Esophagus (tissue), 2 donors: ENCODE data around the gene TNNI3. TPM values are rescaled to one million over a fixed set of nuclear protein-coding genes. Genes with fewer than 3 reads are reported as not detected.
"Not testable (repeated sequence)": the region's sequence is repeated elsewhere in the genome, so short reads cannot be mapped to it uniquely, and the experiment has no call there.

Experiments used
- H3K27ac ChIP-seq, 2 donors: one replicate each; pipeline ENCODE4 v1.5.1; 2013; ENCODE audit warnings: low read depth in 2 of 2, mild to moderate bottlenecking in 2 of 2, inconsistent platforms in 1 of 2, low read length in 1 of 2, moderate library complexity in 1 of 2
- H3K27me3 ChIP-seq, 2 donors: one replicate each; pipeline ENCODE4 v1.6.1; 2013; ENCODE audit warnings: low read length in 2 of 2, control low read depth in 1 of 2, mild to moderate bottlenecking in 1 of 2; ENCODE audit not compliant: insufficient read depth in 2 of 2, control insufficient read depth in 1 of 2
- H3K36me3 ChIP-seq, 2 donors: one replicate each; pipeline ENCODE4 v1.6.1; 2013; ENCODE audit warnings: low read length in 1 of 2; ENCODE audit not compliant: control insufficient read depth in 2 of 2, insufficient read depth in 2 of 2
- H3K4me1 ChIP-seq, 2 donors: one replicate each; pipeline ENCODE4 v1.6.1; 2013; ENCODE audit warnings: low read length in 1 of 2; ENCODE audit not compliant: control insufficient read depth in 2 of 2, insufficient read depth in 2 of 2
- H3K4me3 ChIP-seq, 2 donors: one replicate each; pipeline ENCODE4 v1.5.1; 2013; ENCODE audit warnings: low read length in 2 of 2, mild to moderate bottlenecking in 2 of 2, low read depth in 1 of 2, moderate library complexity in 1 of 2
- H3K9me3 ChIP-seq, 2 donors: one replicate each; pipeline ENCODE4 v1.6.1; 2013; ENCODE audit warnings: mild to moderate bottlenecking in 2 of 2, low read depth in 1 of 2, low read length in 1 of 2, moderate library complexity in 1 of 2; ENCODE audit not compliant: control insufficient read depth in 2 of 2, insufficient read depth in 1 of 2
- WGBS, 2 donors: extraction: QIAGEN DNeasy Blood & Tissue Kit; methylation state at CpG; one replicate each; pipeline ENCODE4 v1.1.7; 2013; 5-methylcytosine and 5-hydroxymethylcytosine counted together
- polyA plus RNA-seq, 2 donors: library from polyadenylated mRNA; stranded (reverse); fragments of 200-250 nt; gene quantifications; one replicate each; pipeline ENCODE4 v1.2.3, GENCODE V29; 2013
- donor health status: healthy with polysubstance abuse.
- donor health status: Bipolar disorder and iron deficiency.

Gene TNNI3
- polyA plus RNA-seq, 2 donors = 1.0 to 2.6 TPM

- Histone ChIP-seq H3K4me1 (peaks cover 6 to 9% of the 10 kb centered on the region in 2 donors), H3K4me3 (no peak overlapping the region), H3K27ac (no peak overlapping the region), H3K9me3 (peaks cover 0 to 4% of the 10 kb centered on the region in 2 donors), H3K27me3 (peaks cover 0 to 13% of the 10 kb centered on the region in 2 donors), H3K36me3 (no peaks in the 10 kb centered on the region)
- 30 to 33% methylated on average over 55 to 61 of the region's 61 CpGs for WGBS, 2 donors
Measured at GRCh38 chr19:55161571-55162322, 4.2 kb upstream of the TNNI3 start.

GRCh38 chr19:55160986-55161365, 3.4 kb upstream of the TNNI3 start:
- H3K9me3 ChIP-seq = no peaks in the 10 kb centered on the region
- 10 to 29% methylated on average over 26 to 32 of the region's 32 CpGs for WGBS, 2 donors
- H3K4me3 ChIP-seq = no peak overlapping the region
- H3K27ac ChIP-seq = no peak overlapping the region
- H3K27me3 ChIP-seq = peaks cover 0 to 14% of the 10 kb centered on the region in 2 donors
- peaks cover 7 to 10% of the 10 kb centered on the region in 2 donors for H3K4me1 ChIP-seq
- no peaks in the 10 kb centered on the region for H3K36me3 ChIP-seq

- H3K27ac ChIP-seq = no peak overlapping the region
- 2 to 4% methylated on average over 26 to 33 of the region's 33 CpGs for WGBS, 2 donors
- H3K27me3 ChIP-seq = peaks cover 0 to 14% of the 10 kb centered on the region in 2 donors
- H3K36me3 ChIP-seq = no peaks in the 10 kb centered on the region
- no peak overlapping the region for H3K4me3 ChIP-seq
- H3K9me3 ChIP-seq = no peaks in the 10 kb centered on the region
- peaks cover 4 to 10% of the 10 kb centered on the region in 2 donors for H3K4me1 ChIP-seq
Measured at GRCh38 chr19:55160128-55160985, 2.8 kb upstream of the TNNI3 start.

DNA sequence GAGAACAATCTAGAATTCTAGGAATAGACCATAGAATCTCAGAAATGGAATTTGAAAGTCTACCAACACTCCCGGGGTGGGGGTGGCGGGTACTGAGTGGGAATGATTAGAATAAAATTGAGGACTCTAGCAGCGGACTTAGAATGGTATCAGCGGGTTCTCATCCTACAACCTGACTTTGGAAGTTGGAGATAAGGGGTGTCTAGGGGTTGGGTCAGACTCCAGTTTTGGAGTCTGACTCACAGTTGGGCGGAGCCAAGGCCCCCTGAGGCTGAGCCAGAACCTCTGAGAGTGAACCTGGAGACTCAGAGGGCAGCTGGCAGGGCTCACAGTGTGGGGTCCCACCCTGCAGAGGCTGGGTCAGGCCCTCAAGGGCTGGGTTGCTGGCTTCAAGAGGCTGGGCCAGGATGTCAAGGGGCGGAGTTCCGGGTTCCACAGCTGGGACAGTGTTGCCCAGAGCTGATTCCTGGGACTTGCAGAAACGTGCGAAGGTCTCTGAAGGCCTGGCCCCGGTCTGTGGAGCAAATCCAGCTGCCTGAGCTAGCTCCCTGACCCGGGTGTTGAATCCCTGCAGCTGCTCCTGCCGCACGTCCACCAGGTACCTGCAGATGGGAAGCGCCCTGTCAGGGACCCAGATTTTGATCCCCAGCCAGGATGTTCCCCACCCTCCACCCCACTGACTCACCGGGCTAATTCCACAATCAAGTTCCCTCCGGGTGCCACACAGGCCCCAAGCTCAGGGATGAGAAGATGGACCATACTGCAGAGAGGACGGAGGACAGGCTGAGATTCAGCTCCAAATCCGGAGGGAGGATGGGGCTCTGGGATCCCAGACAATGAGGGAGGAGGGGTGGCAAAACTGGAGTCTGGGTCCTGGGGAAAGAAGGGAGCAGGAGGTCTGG, 1.6 kb upstream of the TNNI3 start:
- 31 to 42% methylated on average over 18 of the region's 18 CpGs for WGBS, 2 donors
- H3K36me3 ChIP-seq = no peaks in the 10 kb centered on the region
- peak overlapping the region in 1 of 2 donors; percentile 28 for H3K27ac ChIP-seq
- H3K4me1 ChIP-seq = peaks cover 4 to 10% of the 10 kb centered on the region in 2 donors
- H3K9me3 ChIP-seq = no peaks in the 10 kb centered on the region
- no peak overlapping the region for H3K4me3 ChIP-seq
- H3K27me3 ChIP-seq = peaks cover 0 to 14% of the 10 kb centered on the region in 2 donors

DNA sequence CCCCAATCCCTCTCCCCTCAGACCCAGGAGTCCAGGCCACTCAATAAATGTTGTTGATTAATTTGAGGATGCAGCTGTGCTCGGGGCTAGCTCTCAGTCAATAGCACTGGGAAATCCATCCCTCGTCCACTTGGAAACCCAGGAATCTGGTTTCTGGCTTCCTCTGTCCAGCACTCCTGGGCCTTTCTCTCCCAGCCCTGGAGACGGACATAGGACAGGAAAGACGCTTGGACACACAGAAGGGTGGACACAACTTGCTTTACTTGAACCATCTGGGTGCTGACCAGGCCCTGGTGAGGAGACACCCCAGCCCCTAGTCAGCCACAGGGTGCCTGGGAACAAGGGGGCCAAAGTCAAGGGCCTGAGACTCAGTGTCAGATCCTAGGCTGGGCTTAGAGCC, 891 bp upstream of the TNNI3 start:
- Histone ChIP-seq H3K4me3 (no peak overlapping the region), H3K9me3 (no peaks in the 10 kb centered on the region), H3K36me3 (no peaks in the 10 kb centered on the region), H3K27me3 (peaks cover 0 to 14% of the 10 kb centered on the region in 2 donors), H3K4me1 (peaks cover 4 to 10% of the 10 kb centered on the region in 2 donors), H3K27ac (no peak overlapping the region)
- WGBS, 2 donors = 62 to 65% methylated on average over 4 of the region's 4 CpGs

- Histone ChIP-seq H3K4me3 (peak overlapping the region in 1 of 2 donors; percentile 8), H3K27me3 (peaks cover 0 to 8% of the 10 kb centered on the region in 2 donors)
- 4 to 8% methylated on average over 52 of the region's 52 CpGs for WGBS, 2 donors
Measured at GRCh38 chr19:55156202-55157063, 1.1 kb downstream of the TNNI3 start.

GRCh38 chr19:55155784-55156183, 1.7 kb downstream of the TNNI3 start:
- H3K27ac ChIP-seq, H3K4me3 ChIP-seq, H3K27me3 ChIP-seq, H3K9me3 ChIP-seq, H3K36me3 ChIP-seq, H3K4me1 ChIP-seq: not testable (repeated sequence)
- WGBS, 2 donors = 2 to 9% methylated on average over 5 of the region's 5 CpGs

More at GRCh38 chr19:55156202-55157063, 1.1 kb downstream of the TNNI3 start:
- Histone ChIP-seq H3K4me1 (peaks cover 4 to 10% of the 10 kb centered on the region in 2 donors), H3K9me3 (peaks cover 0 to 4% of the 10 kb centered on the region in 2 donors), H3K36me3 (no peaks in the 10 kb centered on the region), H3K27ac (no peak overlapping the region)

DNA sequence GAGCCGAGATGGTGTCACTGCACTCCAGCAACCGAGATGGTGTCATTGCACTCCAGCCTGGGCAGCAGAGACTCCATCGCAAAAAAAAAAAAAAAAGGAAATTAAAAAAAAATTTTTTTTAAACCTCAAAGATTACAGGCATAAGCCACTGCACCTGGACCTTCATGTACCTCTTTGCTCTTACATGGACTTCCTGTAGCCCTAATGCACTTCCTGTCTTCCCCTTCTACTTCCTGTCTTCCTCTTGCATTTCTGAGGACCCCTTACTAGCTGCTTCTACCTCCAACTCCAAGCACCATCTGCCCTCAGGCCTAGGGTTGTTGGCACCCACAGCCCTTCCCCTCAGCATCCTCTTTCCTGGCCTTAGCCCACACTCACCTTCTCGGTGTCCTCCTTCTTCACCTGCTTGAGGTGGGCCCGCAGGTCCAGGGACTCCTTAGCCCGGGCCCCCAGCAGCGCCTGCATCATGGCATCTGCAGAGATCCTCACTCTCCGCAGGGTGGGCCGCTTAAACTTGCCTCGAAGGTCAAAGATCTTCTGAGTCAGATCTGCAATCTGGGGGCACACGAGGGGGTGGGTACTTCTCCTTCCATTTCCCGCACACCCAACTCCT, 3.8 kb downstream of the TNNI3 start:
- Histone ChIP-seq H3K4me3 (no peak overlapping the region), H3K27me3 (peaks cover 0 to 7% of the 10 kb centered on the region in 2 donors), H3K36me3 (no peaks in the 10 kb centered on the region), H3K9me3 (peaks cover 0 to 4% of the 10 kb centered on the region in 2 donors), H3K4me1 (peaks cover 2 to 4% of the 10 kb centered on the region in 2 donors), H3K27ac (no peak overlapping the region)
- 88 to 92% methylated on average over 12 of the region's 12 CpGs for WGBS, 2 donors
